Omental fat pad (tissue), 4 donors: ENCODE results near the gene GPR25. TPM values are rescaled to one million over a fixed set of nuclear protein-coding genes. Genes with fewer than 3 reads are reported as not detected.

Experiments used
- ATAC-seq: fragments of 150-250 bp; one replicate; pipeline ENCODE4 v1.9.1; 2016; ENCODE audit warnings: mild to moderate bottlenecking, moderate library complexity; ENCODE audit not compliant: low FRiP score
- DNase-seq: peaks from one replicate; pipeline ENCODE4 v3.0.0-alpha.2; 2019; ENCODE audit warnings: low spot score
- CTCF ChIP-seq, 3 donors: fragments of 450-650 bp; IDR thresholded peaks; one replicate each; pipeline ENCODE4 v1.5.1; 2016 to 2017; ENCODE audit warnings: antibody characterized with exemption in 3 of 3, mild to moderate bottlenecking in 3 of 3, moderate library complexity in 2 of 3
- total RNA-seq, 4 donors: library from RNA; depleted of rRNA; stranded (reverse); fragments of >200 nt; gene quantifications; one replicate each; pipeline ENCODE4 v1.1.0, GENCODE V29; 2016

Gene GPR25
- total RNA-seq, 4 donors from 2014 or later = not detected

DNA sequence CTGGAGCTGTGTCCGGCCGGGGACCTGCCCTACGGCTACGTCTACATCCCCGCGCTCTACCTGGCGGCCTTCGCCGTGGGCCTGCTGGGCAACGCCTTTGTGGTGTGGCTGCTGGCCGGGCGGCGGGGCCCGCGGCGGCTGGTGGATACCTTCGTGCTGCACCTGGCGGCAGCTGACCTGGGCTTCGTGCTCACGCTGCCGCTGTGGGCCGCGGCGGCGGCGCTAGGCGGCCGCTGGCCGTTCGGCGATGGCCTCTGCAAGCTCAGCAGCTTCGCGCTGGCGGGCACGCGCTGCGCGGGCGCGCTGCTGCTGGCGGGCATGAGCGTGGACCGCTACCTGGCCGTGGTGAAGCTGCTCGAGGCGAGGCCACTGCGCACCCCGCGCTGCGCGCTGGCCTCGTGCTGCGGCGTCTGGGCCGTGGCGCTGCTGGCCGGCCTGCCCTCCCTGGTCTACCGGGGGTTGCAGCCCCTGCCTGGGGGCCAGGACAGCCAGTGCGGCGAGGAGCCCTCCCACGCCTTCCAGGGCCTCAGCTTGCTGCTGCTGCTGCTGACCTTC is 412 bp downstream of the GPR25 start:
- no peak for ATAC-seq
- no peak for TF ChIP-seq CTCF (IDR thresholded peaks at IDR 0.05)
- no peak for DNase-seq

- no peak for TF ChIP-seq CTCF (IDR thresholded peaks at IDR 0.05)
- ATAC-seq (no peak), DNase-seq (no peak)
Measured at GRCh38 chr1:200873671-200874397, 1.1 kb downstream of the GPR25 start.

GRCh38 chr1:200874694-200875093 is 1.9 kb downstream of the GPR25 start:
- DNase-seq (no peak), ATAC-seq (no peak)

GRCh38 chr1:200875416-200875815 is 2.6 kb downstream of the GPR25 start:
- no peak for DNase-seq
- TF ChIP-seq CTCF (IDR thresholded peaks at IDR 0.05) = no peak
- no peak for ATAC-seq

More at GRCh38 chr1:200874694-200875093, 1.9 kb downstream of the GPR25 start:
- TF ChIP-seq CTCF (IDR thresholded peaks at IDR 0.05) = no peak

DNA sequence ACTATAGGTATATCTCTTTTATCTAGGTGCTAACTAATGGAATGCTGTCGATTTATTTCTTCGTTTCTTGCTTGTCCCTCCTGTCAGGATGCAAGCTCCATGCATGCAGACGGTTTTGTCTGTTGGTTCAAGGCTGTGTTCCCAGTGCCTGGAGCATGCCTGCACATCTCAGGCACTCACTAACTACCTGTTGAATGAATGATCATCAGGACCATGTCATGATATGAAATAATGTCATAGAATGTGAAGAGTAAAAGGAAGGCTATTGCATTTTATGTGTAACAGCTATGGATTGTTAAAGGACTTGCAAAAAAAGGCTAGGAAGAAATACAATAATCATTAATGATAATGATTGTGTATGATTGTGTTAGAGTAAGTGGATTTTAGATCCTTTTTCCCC is 4.2 kb downstream of the GPR25 start:
- ATAC-seq (no peak), DNase-seq (no peak)
- no peak for TF ChIP-seq CTCF (IDR thresholded peaks at IDR 0.05)

DNA sequence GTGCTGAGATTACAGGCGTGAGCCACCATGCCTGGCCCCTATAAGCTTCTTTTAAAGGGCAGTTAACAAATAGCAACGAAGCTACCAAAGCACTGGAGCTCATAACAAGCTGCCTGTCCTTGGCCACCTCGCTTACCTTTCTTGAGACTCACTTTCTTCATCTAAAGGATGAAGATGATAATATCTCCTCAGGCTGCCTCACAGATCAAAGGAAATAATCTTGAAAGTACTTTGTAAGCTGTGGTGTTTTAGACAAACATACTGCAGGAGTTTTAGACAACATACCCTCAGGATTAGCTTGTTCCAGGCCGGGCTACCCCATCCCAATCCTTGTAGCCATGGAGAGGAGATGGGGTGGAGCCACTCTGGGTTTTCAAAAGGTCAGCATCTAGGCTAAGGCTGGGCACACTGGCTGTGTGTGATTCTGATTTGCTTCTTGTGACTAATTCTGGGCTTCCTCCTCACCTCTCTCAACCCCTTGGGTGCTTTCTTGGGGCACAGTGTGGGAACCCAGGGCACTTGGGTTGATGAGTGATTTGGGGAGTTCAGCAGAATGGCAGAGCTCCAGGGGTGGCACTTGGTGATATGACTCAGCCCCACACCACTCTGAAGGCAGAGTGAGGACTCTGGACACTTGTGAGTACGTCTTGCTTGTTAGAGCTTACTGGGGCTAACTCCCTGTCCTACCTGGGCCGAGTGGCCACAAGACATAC is 5.2 kb downstream of the GPR25 start:
- no peak for ATAC-seq
- no peak for DNase-seq
- TF ChIP-seq CTCF (IDR thresholded peaks at IDR 0.05) = no peak
